HepG2 (cell line): Measurements from ENCODE around the gene PAK6.

ENCODE experiments used
- FOSL2 ChIP-seq: sonication (generic); formaldehyde crosslinking; IDR thresholded peaks from 2 replicates; pipeline ENCODE4 v1.4.0; 2020; ENCODE audit warnings: missing genetic modification reagents
- KLF16 ChIP-seq, 2 experiments: sonication (generic) in 1 of 2; formaldehyde crosslinking in 1 of 2; IDR thresholded peaks; 2 replicates each; pipeline versions ENCODE4 v1.6.1 to v1.8.0; 2016 to 2023; ENCODE audit warnings: missing genetic modification reagents in 2 of 2, missing compliant biosample characterization in 1 of 2
- TCF7L2 ChIP-seq: IDR thresholded peaks from 2 replicates; pipeline ENCODE4 v1.6.1; 2011; ENCODE audit warnings: mild to moderate bottlenecking, low read depth, low read length, moderate library complexity
- ZNF264 ChIP-seq: sonication (generic); formaldehyde crosslinking; IDR thresholded peaks from 2 replicates; pipeline ENCODE4 v1.4.0; 2020; ENCODE audit warnings: missing genetic modification reagents
- ZNF367 ChIP-seq: sonication (generic); formaldehyde crosslinking; IDR thresholded peaks from 2 replicates; pipeline ENCODE4 v1.4.0; 2020; ENCODE audit warnings: missing genetic modification reagents, borderline replicate concordance
- ZNF850 ChIP-seq: sonication (generic); formaldehyde crosslinking; conservative IDR thresholded peaks from 2 replicates; pipeline ENCODE4 v1.9.0; 2021; ENCODE audit warnings: mild to moderate bottlenecking, missing genetic modification reagents
- TF ChIP-seq, protein P1 (sequence below): sonication (generic); formaldehyde crosslinking; IDR thresholded peaks from 2 replicates; pipeline ENCODE4 v1.4.0; 2020; ENCODE audit warnings: mild to moderate bottlenecking, low read depth, missing genetic modification reagents
- TF ChIP-seq, protein P2 (sequence below): sonication (generic); formaldehyde crosslinking; IDR thresholded peaks from 2 replicates; pipeline ENCODE4 v1.4.0; 2020; ENCODE audit warnings: missing genetic modification reagents
- TF ChIP-seq, protein P3 (sequence below): sonication (generic); formaldehyde crosslinking; IDR thresholded peaks from 2 replicates; pipeline ENCODE4 v1.8.0; 2022; ENCODE audit warnings: missing genetic modification reagents, mild to moderate bottlenecking, moderate library complexity, borderline replicate concordance
- TF ChIP-seq, protein P4 (sequence below): sonication (generic); formaldehyde crosslinking; IDR thresholded peaks from 2 replicates; pipeline ENCODE4 v1.4.0; 2020; ENCODE audit warnings: missing genetic modification reagents
- TF ChIP-seq, protein P5 (sequence below): sonication (generic); formaldehyde crosslinking; IDR thresholded peaks from 2 replicates; pipeline ENCODE4 v1.5.0; 2020; ENCODE audit warnings: mild to moderate bottlenecking, missing genetic modification reagents

DNA sequence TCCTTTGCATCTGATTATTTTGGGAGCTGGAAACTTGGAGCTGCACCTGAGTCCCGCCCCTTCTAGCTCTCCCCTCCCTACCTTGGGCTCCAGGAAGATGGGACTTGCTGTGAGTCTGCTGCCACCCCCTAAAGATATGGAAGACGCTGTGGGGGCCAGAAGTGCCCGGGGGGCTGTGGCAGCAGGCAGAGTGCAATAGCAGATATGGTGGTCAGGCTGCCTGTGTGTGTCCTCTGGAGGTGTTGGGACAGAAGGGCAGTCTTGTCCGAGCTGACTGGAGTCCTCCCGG lies 485 bp downstream of the PAK6 start:
- no peak for TF ChIP-seq ZNF367 (CRISPR knock-in tag)
- TF ChIP-seq, protein P1, sequence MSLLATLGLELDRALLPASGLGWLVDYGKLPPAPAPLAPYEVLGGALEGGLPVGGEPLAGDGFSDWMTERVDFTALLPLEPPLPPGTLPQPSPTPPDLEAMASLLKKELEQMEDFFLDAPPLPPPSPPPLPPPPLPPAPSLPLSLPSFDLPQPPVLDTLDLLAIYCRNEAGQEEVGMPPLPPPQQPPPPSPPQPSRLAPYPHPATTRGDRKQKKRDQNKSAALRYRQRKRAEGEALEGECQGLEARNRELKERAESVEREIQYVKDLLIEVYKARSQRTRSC (CRISPR knock-in tag): no peak
- no peak for TF ChIP-seq TCF7L2
- TF ChIP-seq, protein P2, sequence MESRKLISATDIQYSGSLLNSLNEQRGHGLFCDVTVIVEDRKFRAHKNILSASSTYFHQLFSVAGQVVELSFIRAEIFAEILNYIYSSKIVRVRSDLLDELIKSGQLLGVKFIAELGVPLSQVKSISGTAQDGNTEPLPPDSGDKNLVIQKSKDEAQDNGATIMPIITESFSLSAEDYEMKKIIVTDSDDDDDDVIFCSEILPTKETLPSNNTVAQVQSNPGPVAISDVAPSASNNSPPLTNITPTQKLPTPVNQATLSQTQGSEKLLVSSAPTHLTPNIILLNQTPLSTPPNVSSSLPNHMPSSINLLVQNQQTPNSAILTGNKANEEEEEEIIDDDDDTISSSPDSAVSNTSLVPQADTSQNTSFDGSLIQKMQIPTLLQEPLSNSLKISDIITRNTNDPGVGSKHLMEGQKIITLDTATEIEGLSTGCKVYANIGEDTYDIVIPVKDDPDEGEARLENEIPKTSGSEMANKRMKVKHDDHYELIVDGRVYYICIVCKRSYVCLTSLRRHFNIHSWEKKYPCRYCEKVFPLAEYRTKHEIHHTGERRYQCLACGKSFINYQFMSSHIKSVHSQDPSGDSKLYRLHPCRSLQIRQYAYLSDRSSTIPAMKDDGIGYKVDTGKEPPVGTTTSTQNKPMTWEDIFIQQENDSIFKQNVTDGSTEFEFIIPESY: no peak
- TF ChIP-seq KLF16 (CRISPR knock-in tag; IDR thresholded peaks at IDR 0.05): no peak
- TF ChIP-seq FOSL2: no peak
- TF ChIP-seq, protein P3, sequence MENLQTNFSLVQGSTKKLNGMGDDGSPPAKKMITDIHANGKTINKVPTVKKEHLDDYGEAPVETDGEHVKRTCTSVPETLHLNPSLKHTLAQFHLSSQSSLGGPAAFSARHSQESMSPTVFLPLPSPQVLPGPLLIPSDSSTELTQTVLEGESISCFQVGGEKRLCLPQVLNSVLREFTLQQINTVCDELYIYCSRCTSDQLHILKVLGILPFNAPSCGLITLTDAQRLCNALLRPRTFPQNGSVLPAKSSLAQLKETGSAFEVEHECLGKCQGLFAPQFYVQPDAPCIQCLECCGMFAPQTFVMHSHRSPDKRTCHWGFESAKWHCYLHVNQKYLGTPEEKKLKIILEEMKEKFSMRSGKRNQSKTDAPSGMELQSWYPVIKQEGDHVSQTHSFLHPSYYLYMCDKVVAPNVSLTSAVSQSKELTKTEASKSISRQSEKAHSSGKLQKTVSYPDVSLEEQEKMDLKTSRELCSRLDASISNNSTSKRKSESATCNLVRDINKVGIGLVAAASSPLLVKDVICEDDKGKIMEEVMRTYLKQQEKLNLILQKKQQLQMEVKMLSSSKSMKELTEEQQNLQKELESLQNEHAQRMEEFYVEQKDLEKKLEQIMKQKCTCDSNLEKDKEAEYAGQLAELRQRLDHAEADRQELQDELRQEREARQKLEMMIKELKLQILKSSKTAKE (CRISPR knock-in tag): no peak
- TF ChIP-seq ZNF850 (CRISPR knock-in tag): no peak
- TF ChIP-seq, protein P4, sequence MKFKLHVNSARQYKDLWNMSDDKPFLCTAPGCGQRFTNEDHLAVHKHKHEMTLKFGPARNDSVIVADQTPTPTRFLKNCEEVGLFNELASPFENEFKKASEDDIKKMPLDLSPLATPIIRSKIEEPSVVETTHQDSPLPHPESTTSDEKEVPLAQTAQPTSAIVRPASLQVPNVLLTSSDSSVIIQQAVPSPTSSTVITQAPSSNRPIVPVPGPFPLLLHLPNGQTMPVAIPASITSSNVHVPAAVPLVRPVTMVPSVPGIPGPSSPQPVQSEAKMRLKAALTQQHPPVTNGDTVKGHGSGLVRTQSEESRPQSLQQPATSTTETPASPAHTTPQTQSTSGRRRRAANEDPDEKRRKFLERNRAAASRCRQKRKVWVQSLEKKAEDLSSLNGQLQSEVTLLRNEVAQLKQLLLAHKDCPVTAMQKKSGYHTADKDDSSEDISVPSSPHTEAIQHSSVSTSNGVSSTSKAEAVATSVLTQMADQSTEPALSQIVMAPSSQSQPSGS: no peak
- TF ChIP-seq ZNF264 (CRISPR knock-in tag): no peak
- TF ChIP-seq, protein P5, sequence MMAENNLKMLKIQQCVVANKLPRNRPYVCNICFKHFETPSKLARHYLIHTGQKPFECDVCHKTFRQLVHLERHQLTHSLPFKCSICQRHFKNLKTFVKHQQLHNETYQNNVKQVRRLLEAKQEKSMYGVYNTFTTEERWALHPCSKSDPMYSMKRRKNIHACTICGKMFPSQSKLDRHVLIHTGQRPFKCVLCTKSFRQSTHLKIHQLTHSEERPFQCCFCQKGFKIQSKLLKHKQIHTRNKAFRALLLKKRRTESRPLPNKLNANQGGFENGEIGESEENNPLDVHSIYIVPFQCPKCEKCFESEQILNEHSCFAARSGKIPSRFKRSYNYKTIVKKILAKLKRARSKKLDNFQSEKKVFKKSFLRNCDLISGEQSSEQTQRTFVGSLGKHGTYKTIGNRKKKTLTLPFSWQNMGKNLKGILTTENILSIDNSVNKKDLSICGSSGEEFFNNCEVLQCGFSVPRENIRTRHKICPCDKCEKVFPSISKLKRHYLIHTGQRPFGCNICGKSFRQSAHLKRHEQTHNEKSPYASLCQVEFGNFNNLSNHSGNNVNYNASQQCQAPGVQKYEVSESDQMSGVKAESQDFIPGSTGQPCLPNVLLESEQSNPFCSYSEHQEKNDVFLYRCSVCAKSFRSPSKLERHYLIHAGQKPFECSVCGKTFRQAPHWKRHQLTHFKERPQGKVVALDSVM: no peak
